GM12878 (cell line): ENCODE data around the gene ARID5B. TPM values are rescaled to one million over a fixed set of nuclear protein-coding genes. Genes with fewer than 3 reads are reported as not detected.

Source experiments
- ATF3 ChIP-seq: IDR thresholded peaks from 2 replicates; pipeline ENCODE4 v1.6.1; 2011; ENCODE audit warnings: low read depth, mild to moderate bottlenecking, low read length, moderate library complexity, borderline replicate concordance; ENCODE audit errors: extremely low read depth
- BACH1 ChIP-seq: fragments of 450-650 bp; IDR thresholded peaks from 2 replicates; pipeline ENCODE4 v1.6.1; 2017; ENCODE audit warnings: mild to moderate bottlenecking, borderline replicate concordance
- BCL3 ChIP-seq: IDR thresholded peaks from 2 replicates; pipeline ENCODE4 v1.6.1; 2011; ENCODE audit warnings: borderline replicate concordance, low read depth, mild to moderate bottlenecking, moderate library complexity, low read length; ENCODE audit not compliant: insufficient read depth, poor library complexity, severe bottlenecking
- BMI1 ChIP-seq: fragments of 450-650 bp; IDR thresholded peaks from 2 replicates; pipeline ENCODE4 v1.6.1; 2016; ENCODE audit warnings: mild to moderate bottlenecking, moderate library complexity, borderline replicate concordance
- FOXK2 ChIP-seq: fragments of 450-650 bp; IDR thresholded peaks from 2 replicates; pipeline ENCODE4 v1.6.1; 2017; ENCODE audit warnings: mild to moderate bottlenecking, moderate library complexity
- JUND ChIP-seq: IDR thresholded peaks from 2 replicates; pipeline ENCODE4 v1.6.1; 2012; ENCODE audit warnings: low read depth, mild to moderate bottlenecking, low read length, improper control_type of control experiment, moderate library complexity
- KAT2A ChIP-seq: conservative IDR thresholded peaks from 2 replicates; pipeline ENCODE4 v1.6.1; 2011; ENCODE audit warnings: low read depth, low read length; ENCODE audit not compliant: control insufficient read depth
- MAX ChIP-seq: IDR thresholded peaks from 2 replicates; pipeline ENCODE4 v1.6.1; 2012; ENCODE audit warnings: low read depth, low read length, improper control_type of control experiment
- MEF2A ChIP-seq: IDR thresholded peaks from 2 replicates; pipeline ENCODE4 v1.6.1; 2011; ENCODE audit warnings: low read depth, mild to moderate bottlenecking, low read length, moderate library complexity; ENCODE audit not compliant: insufficient read depth
- PAX5 ChIP-seq: IDR thresholded peaks from 2 replicates; pipeline ENCODE4 v1.6.1; 2011; ENCODE audit warnings: low read depth, low read length, borderline replicate concordance
- PBX3 ChIP-seq: IDR thresholded peaks from 2 replicates; pipeline ENCODE4 v1.6.1; 2011; ENCODE audit warnings: mild to moderate bottlenecking, low read depth, low read length, moderate library complexity; ENCODE audit not compliant: insufficient replicate concordance
- POU2F2 ChIP-seq: IDR thresholded peaks from 3 replicates; pipeline ENCODE4 v1.6.1; 2011; ENCODE audit warnings: low read depth, mild to moderate bottlenecking, low read length, borderline replicate concordance
- SKIL ChIP-seq: fragments of 450-650 bp; IDR thresholded peaks from 2 replicates; pipeline ENCODE4 v1.6.1; 2017; ENCODE audit warnings: mild to moderate bottlenecking, low read depth, inconsistent platforms; ENCODE audit not compliant: poor library complexity, severe bottlenecking
- ZBTB40 ChIP-seq: fragments of 450-650 bp; IDR thresholded peaks from 2 replicates; pipeline ENCODE4 v1.6.1; 2016; ENCODE audit warnings: mild to moderate bottlenecking, moderate library complexity, borderline replicate concordance
- ZNF24 ChIP-seq: fragments of 450-650 bp; IDR thresholded peaks from 2 replicates; pipeline ENCODE4 v1.6.1; 2017; ENCODE audit warnings: antibody characterized with exemption, mild to moderate bottlenecking
- ZNF274 ChIP-seq: IDR thresholded peaks from one replicate; pipeline ENCODE4 v1.8.0; 2011; ENCODE audit not compliant: insufficient read length, insufficient read depth
- polyA plus RNA-seq, 11 experiments: library from polyadenylated mRNA; depleted of rRNA in 4 of 11; unstranded in 6 of 11; stranded (reverse) in 5 of 11; fragments of >200 nt; fragmentation: Nextera tagmentation in 4 of 11; fragmentation: Illumina TruSeq in 1 of 11; extraction: Ambion mirVana in 4 of 11; extraction: Trizol in 1 of 11; gene quantifications; 1 replicate in 1 of 11; 2 replicates in 10 of 11; pipeline versions ENCODE4 v1.2.1 to v1.2.3, GENCODE V29; 2011 to 2016; ENCODE audit warnings: inconsistent platforms in 2 of 11, missing spikeins in 2 of 11, low read depth in 1 of 11
- total RNA-seq, 4 experiments: library from RNA; depleted of rRNA in 3 of 4; stranded (reverse); fragments of >200 nt in 3 of 4; fragmentation: Illumina TruSeq in 1 of 4; extraction: Trizol in 1 of 4; gene quantifications; 2 replicates each; pipeline versions ENCODE4 v1.2.1 to v1.2.3, GENCODE V29; 2013 to 2021

Gene ARID5B
- total and polyA plus RNA-seq, 10 of the 15 experiments (the other 5 are each of a cell fraction or from before 2014, with no cell fraction given) = 2.7 to 8.5 (median 6.1) TPM

GRCh38 chr10:61896854-61897661 is 4.4 kb upstream of the ARID5B start (continued):
- TF ChIP-seq BCL3 (no peak), MAX (no peak), FOXK2 (peak; percentile 73), ATF3 (no peak), POU2F2 (no peak), BMI1 (no peak), SKIL (no peak), JUND (peak; percentile 37; the same call in 1 of the 2 replicates), KAT2A (no peak), MEF2A (peak; percentile 66; the same call in 1 of the 2 replicates), ZNF24 (no peak), ZBTB40 (no peak), BACH1 (no peak), PAX5 (peak; percentile 87), ZNF274 (no peak), PBX3 (no peak)
